Neuronal stem cell (in vitro differentiated cells): ENCODE results near the gene MISP. TPM values are rescaled to one million over a fixed set of nuclear protein-coding genes. Genes with fewer than 3 reads are reported as not detected.
"Not testable (repeated sequence)": the region's sequence is repeated elsewhere in the genome, so short reads cannot be mapped to it uniquely, and the experiment has no call there.

Experiments used
- DNase-seq: peaks from one replicate; pipeline ENCODE4 v3.0.0-alpha.2; 2013; ENCODE audit warnings: low spot score
- H2AFZ ChIP-seq: one replicate; pipeline ENCODE4 v1.6.1; 2013; ENCODE audit warnings: mild to moderate bottlenecking, low read length, inconsistent platforms
- H2AK5ac ChIP-seq: 2 replicates; pipeline ENCODE4 v1.6.1; 2013; ENCODE audit warnings: low read depth, mild to moderate bottlenecking, inconsistent platforms, low read length, moderate library complexity, mixed read lengths
- H2BK120ac ChIP-seq: 2 replicates; pipeline ENCODE4 v1.6.1; 2013; ENCODE audit warnings: low read depth, mild to moderate bottlenecking, inconsistent platforms, low read length, moderate library complexity, mixed read lengths
- H2BK12ac ChIP-seq: one replicate; pipeline ENCODE4 v1.6.1; 2013; ENCODE audit warnings: low read length, inconsistent platforms
- H2BK15ac ChIP-seq: 2 replicates; pipeline ENCODE4 v1.6.1; 2013; ENCODE audit warnings: mild to moderate bottlenecking, low read length, inconsistent platforms, mixed read lengths
- H2BK5ac ChIP-seq: one replicate; pipeline ENCODE4 v1.6.1; 2013; ENCODE audit warnings: inconsistent platforms, mild to moderate bottlenecking, low read length, moderate library complexity
- H3K14ac ChIP-seq: one replicate; pipeline ENCODE4 v1.6.1; 2013; ENCODE audit warnings: low read length, inconsistent platforms
- H3K18ac ChIP-seq: 2 replicates; pipeline ENCODE4 v1.6.1; 2013; ENCODE audit warnings: low read length, inconsistent platforms
- H3K23ac ChIP-seq: 2 replicates; pipeline ENCODE4 v1.6.1; 2013; ENCODE audit warnings: low read depth, mild to moderate bottlenecking, mixed read lengths, low read length, inconsistent platforms; ENCODE audit not compliant: poor library complexity
- H3K27ac ChIP-seq: replicated peaks from 3 replicates; pipeline ENCODE4 v1.5.1; 2013; ENCODE audit warnings: low read length, inconsistent platforms
- H3K27me3 ChIP-seq, 3 experiments: 2 replicates each; pipeline ENCODE4 v1.6.1; 2013; ENCODE audit warnings: low read length in 3 of 3, mild to moderate bottlenecking in 2 of 3, inconsistent platforms in 1 of 3, low read depth in 1 of 3, mixed read lengths in 1 of 3, moderate library complexity in 1 of 3; ENCODE audit not compliant: control insufficient read depth in 3 of 3, insufficient read depth in 3 of 3
- H3K36me3 ChIP-seq, 2 donors: replicated peaks in 1 of 2; 2 replicates each; pipeline ENCODE4 v1.6.1; 2013; ENCODE audit warnings: low read length in 2 of 2; ENCODE audit not compliant: control insufficient read depth in 2 of 2, insufficient read depth in 2 of 2
- H3K4ac ChIP-seq: 2 replicates; pipeline ENCODE4 v1.6.1; 2013; ENCODE audit warnings: inconsistent platforms, mild to moderate bottlenecking, low read length, moderate library complexity
- H3K4me1 ChIP-seq, 2 donors: 1 replicate in 1 of 2; 2 replicates in 1 of 2; pipeline ENCODE4 v1.6.1; 2013; ENCODE audit warnings: low read length in 2 of 2, low read depth in 1 of 2; ENCODE audit not compliant: control insufficient read depth in 2 of 2, insufficient read depth in 1 of 2
- H3K4me2 ChIP-seq: one replicate; pipeline ENCODE4 v1.6.1; 2013; ENCODE audit warnings: mild to moderate bottlenecking, low read length, inconsistent platforms; ENCODE audit not compliant: insufficient read depth, poor library complexity, severe bottlenecking
- H3K4me3 ChIP-seq, 2 donors: 2 replicates each; pipeline ENCODE4 v1.5.1; 2013; ENCODE audit warnings: low read length in 2 of 2, mild to moderate bottlenecking in 2 of 2, inconsistent platforms in 1 of 2, moderate library complexity in 1 of 2
- H3K79me1 ChIP-seq: one replicate; pipeline ENCODE4 v1.6.1; 2013; ENCODE audit warnings: low read depth, mild to moderate bottlenecking, inconsistent platforms, low read length, moderate library complexity
- H3K9ac ChIP-seq: one replicate; pipeline ENCODE4 v1.6.1; 2013; ENCODE audit warnings: mild to moderate bottlenecking, low read depth, low read length, inconsistent platforms; ENCODE audit not compliant: poor library complexity
- H3K9me3 ChIP-seq, 2 donors: replicated peaks in 1 of 2; 2 replicates each; pipeline versions ENCODE3 to v1.6.1; 2013; ENCODE audit warnings: low read length in 2 of 2, mild to moderate bottlenecking in 2 of 2, inconsistent platforms in 1 of 2, low read depth in 1 of 2, mixed read lengths in 1 of 2, moderate library complexity in 1 of 2; ENCODE audit not compliant: control insufficient read depth in 2 of 2, insufficient read depth in 1 of 2
- H4K8ac ChIP-seq: one replicate; pipeline ENCODE4 v1.6.1; 2013; ENCODE audit warnings: low read depth, mild to moderate bottlenecking, inconsistent platforms, low read length, moderate library complexity
- H4K91ac ChIP-seq: one replicate; pipeline ENCODE4 v1.6.1; 2013; ENCODE audit warnings: low read length, low read depth, mild to moderate bottlenecking, inconsistent platforms; ENCODE audit not compliant: poor library complexity
- WGBS, 2 donors: extraction: QIAGEN DNeasy Blood & Tissue Kit; methylation state at CpG; one replicate each; pipeline ENCODE4 v1.1.7; 2013; ENCODE audit warnings: missing lambda C conversion rate in 2 of 2, mixed read lengths in 1 of 2; ENCODE audit not compliant: insufficient read length in 2 of 2, insufficient replicate concordance in 1 of 2; ENCODE audit errors: extremely low coverage in 2 of 2; 5-methylcytosine and 5-hydroxymethylcytosine counted together
- polyA plus RNA-seq, 2 experiments: library from polyadenylated mRNA; stranded (reverse); fragments of 200-250 nt; gene quantifications; one replicate each; pipeline ENCODE4 v1.2.3, GENCODE V29; 2013

Gene MISP, protein sequence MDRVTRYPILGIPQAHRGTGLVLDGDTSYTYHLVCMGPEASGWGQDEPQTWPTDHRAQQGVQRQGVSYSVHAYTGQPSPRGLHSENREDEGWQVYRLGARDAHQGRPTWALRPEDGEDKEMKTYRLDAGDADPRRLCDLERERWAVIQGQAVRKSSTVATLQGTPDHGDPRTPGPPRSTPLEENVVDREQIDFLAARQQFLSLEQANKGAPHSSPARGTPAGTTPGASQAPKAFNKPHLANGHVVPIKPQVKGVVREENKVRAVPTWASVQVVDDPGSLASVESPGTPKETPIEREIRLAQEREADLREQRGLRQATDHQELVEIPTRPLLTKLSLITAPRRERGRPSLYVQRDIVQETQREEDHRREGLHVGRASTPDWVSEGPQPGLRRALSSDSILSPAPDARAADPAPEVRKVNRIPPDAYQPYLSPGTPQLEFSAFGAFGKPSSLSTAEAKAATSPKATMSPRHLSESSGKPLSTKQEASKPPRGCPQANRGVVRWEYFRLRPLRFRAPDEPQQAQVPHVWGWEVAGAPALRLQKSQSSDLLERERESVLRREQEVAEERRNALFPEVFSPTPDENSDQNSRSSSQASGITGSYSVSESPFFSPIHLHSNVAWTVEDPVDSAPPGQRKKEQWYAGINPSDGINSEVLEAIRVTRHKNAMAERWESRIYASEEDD
- 0.11 TPM for polyA plus RNA-seq (2013, experiment 1 of 2)
- polyA plus RNA-seq (2013, experiment 2 of 2) = 0.07 TPM

- peak within 1 kb of the TSS; percentile 85 for H3K23ac ChIP-seq
- peak within 1 kb of the TSS; percentile 71 for H3K18ac ChIP-seq
- H2AFZ ChIP-seq = no peak within 1 kb of the TSS
- DNase-seq = no peak
- peaks cover 2 to 3% of the 10 kb centered on the region in 2 donors for H3K4me1 ChIP-seq
- peaks cover 0 to 4% of the 10 kb centered on the region in 2 donors for H3K36me3 ChIP-seq
- no peak within 1 kb of the TSS for H3K4me3 ChIP-seq
- no CpG with 5 or more reads among the region's 31 CpGs for WGBS, 2 donors
- no peak within 1 kb of the TSS for H2BK120ac ChIP-seq
- no peak within 1 kb of the TSS for H2BK12ac ChIP-seq
- H3K14ac ChIP-seq = peak within 1 kb of the TSS; percentile 82
- H3K79me1 ChIP-seq = peaks cover 6% of the 10 kb centered on the region
- H3K27ac ChIP-seq = no peak within 1 kb of the TSS
- H2AK5ac ChIP-seq = peak within 1 kb of the TSS; percentile 98
- H3K9me3 ChIP-seq = peaks cover 16 to 19% of the 10 kb centered on the region in 2 donors
- no peak within 1 kb of the TSS for H3K9ac ChIP-seq
- H4K8ac ChIP-seq = peak within 1 kb of the TSS; percentile 17
- no peaks in the 10 kb centered on the region for H3K27me3 ChIP-seq
- H2BK5ac ChIP-seq = peak within 1 kb of the TSS; percentile 93
- H3K4me2 ChIP-seq = no peak within 1 kb of the TSS
- H4K91ac ChIP-seq = no peak within 1 kb of the TSS
- peak within 1 kb of the TSS; percentile 58 for H2BK15ac ChIP-seq
- H3K4ac ChIP-seq = no peak within 1 kb of the TSS
Measured at GRCh38 chr19:750640-751423, at the start of gene MISP. Gene MISP, plus strand, starts transcription at chr19:751112. Its CDS starts 5,835 bp downstream, at chr19:756947.

GRCh38 chr19:702847-703246 is 48.1 kb upstream of the MISP start:
- H2BK5ac ChIP-seq, H3K79me1 ChIP-seq, H3K9ac ChIP-seq, H4K8ac ChIP-seq, H3K4me1 ChIP-seq, H4K91ac ChIP-seq, H3K36me3 ChIP-seq, DNase-seq, H3K27me3 ChIP-seq, H3K4ac ChIP-seq, H2AK5ac ChIP-seq, H3K4me3 ChIP-seq, H2BK15ac ChIP-seq, H2BK12ac ChIP-seq, H3K9me3 ChIP-seq, H3K4me2 ChIP-seq, H3K14ac ChIP-seq, H2AFZ ChIP-seq, H3K27ac ChIP-seq: not testable (repeated sequence)
- peak overlapping the region; percentile 59 for H3K18ac ChIP-seq
- H3K23ac ChIP-seq = peak overlapping the region; percentile 65
- no CpG with 5 or more reads among the region's 6 CpGs for WGBS, 2 donors
- peak overlapping the region; percentile 54 for H2BK120ac ChIP-seq

DNA sequence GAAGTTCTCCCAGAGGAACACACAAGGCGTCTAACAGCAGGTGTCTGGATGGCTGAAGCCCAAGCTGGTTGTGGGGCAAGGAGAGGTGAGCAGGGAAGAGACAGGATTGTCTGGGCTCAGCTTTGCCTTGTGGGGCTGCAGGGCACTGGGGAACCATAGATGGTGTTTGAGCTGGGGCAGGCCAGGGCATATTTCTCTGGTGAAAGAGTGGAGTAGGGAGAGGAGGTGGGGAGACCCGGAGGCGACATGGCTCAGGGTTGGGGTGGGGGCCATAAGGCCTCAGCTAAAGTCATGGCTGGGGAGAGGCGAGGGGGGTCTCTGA is 47.6 kb upstream of the MISP start:
- Histone ChIP-seq H3K36me3 (no peaks in the 10 kb centered on the region), H3K27ac (no peak overlapping the region), H3K9me3 (peaks cover 2 to 3% of the 10 kb centered on the region in 2 donors), H4K8ac (no peak overlapping the region), H3K79me1 (no peaks in the 10 kb centered on the region), H2BK120ac (peak overlapping the region; percentile 54), H3K27me3 (peaks cover 0 to 6% (median 5%) of the 10 kb centered on the region in 3 experiments), H3K4me3 (no peak overlapping the region), H2AFZ (peak overlapping the region; percentile 45), H3K4ac (no peak overlapping the region), H4K91ac (no peak overlapping the region), H2AK5ac (peak overlapping the region; percentile 56), H3K23ac (peak overlapping the region; percentile 65), H3K9ac (peak overlapping the region; percentile 30), H3K18ac (peak overlapping the region; percentile 59), H2BK15ac (peak overlapping the region; percentile 33), H2BK12ac (no peak overlapping the region), H3K14ac (no peak overlapping the region), H2BK5ac (no peak overlapping the region), H3K4me1 (peaks cover 0 to 2% of the 10 kb centered on the region in 2 donors), H3K4me2 (no peak overlapping the region)
- WGBS, 2 donors = no CpG with 5 or more reads among the region's 4 CpGs
- no peak for DNase-seq
